ENCODE data around the gene FOXC2. TPM values are rescaled to one million over a fixed set of nuclear protein-coding genes. Genes with fewer than 3 reads are reported as not detected.

Gene FOXC2
- total and polyA plus RNA-seq, 10 of the 15 experiments (the other 5 are each of a cell fraction or from before 2014, with no cell fraction given): not detected

- H3K27ac ChIP-seq (ENCODE audit: control insufficient read depth, insufficient read depth): no peak overlapping the region
- H3K9ac ChIP-seq (ENCODE audit: control insufficient read depth, insufficient read depth, low read length): no peak overlapping the region
- POLR2A ChIA-PET: no interaction called here
- CTCF ChIA-PET: no interaction called here
- RAD21 ChIA-PET (ENCODE audit: unreplicated experiment): no interaction called here
- H3K4me1 ChIP-seq (ENCODE audit: control insufficient read depth, insufficient read depth, low read length): no peaks in the 10 kb centered on the region
- no peak overlapping the region for H2AFZ ChIP-seq (ENCODE audit: control insufficient read depth, low read depth, low read length)
- H3K36me3 ChIP-seq (ENCODE audit: control insufficient read depth in 2 of 2, insufficient read depth in 2 of 2, low read length in 1 of 2): no peaks in the 10 kb centered on the region
- WGBS (ENCODE audit: insufficient coverage, insufficient replicate concordance, low lambda C conversion rate, missing lambda C conversion rate): 42% methylated on average over 5 of the region's 5 CpGs
- H3K4me2 ChIP-seq (ENCODE audit: control insufficient read depth, insufficient read depth): no peak overlapping the region
- in situ Hi-C loops (cut with MboI) (loop anchor here (5.0 kb wide), 2 partner anchors 181 to 701 kb away; no protein-coding TSS in a partner anchor), intact Hi-C loops (cut with micrococcal nuclease; ENCODE audit: unreplicated experiment) (no loop called here)
- no peak for DNase-seq (ENCODE audit: low read depth, low spot score)
- no peak for FAIRE-seq
- no peaks in the 10 kb centered on the region for H3K79me2 ChIP-seq (ENCODE audit: control insufficient read depth, insufficient read depth, low read length)
- BruUV-seq (replicated peaks): no TSS peak
- TF ChIP-seq NFXL1 (IDR thresholded peaks at IDR 0.05; ENCODE audit: borderline replicate concordance) (no peak), CBFB (IDR thresholded peaks at IDR 0.05; ENCODE audit: low read depth) (no peak), ASH2L (IDR thresholded peaks at IDR 0.05; ENCODE audit: borderline replicate concordance, low read depth) (no peak), SKIL (IDR thresholded peaks at IDR 0.05; ENCODE audit: low read depth, poor library complexity, severe bottlenecking) (no peak), CREM (IDR thresholded peaks at IDR 0.05; ENCODE audit: low read depth) (no peak), PAX8 (IDR thresholded peaks at IDR 0.05) (no peak)
- no peak overlapping the region for H3K4me3 ChIP-seq
- no peak for ATAC-seq
- no peaks in the 10 kb centered on the region for H3K9me3 ChIP-seq (replicated peaks; ENCODE audit: control insufficient read depth, insufficient read depth, low read length)
- no peaks in the 10 kb centered on the region; a peak in 1 of 4 replicates for H3K27me3 ChIP-seq (replicated peaks in 1 of 2; ENCODE audit: control insufficient read depth in 2 of 2, insufficient read depth in 2 of 2, low read length in 1 of 2)
- no peaks in the 10 kb centered on the region for H4K20me1 ChIP-seq (ENCODE audit: control insufficient read depth, insufficient read depth)
- SMC1A ChIA-PET (ENCODE audit: uncharacterized antibody, unreplicated experiment): no interaction called here
Measured at GRCh38 chr16:86523166-86523740, 43.4 kb upstream of the FOXC2 start.
